DMS79 (cell line): Measurements from ENCODE around the gene SLC2A11.
"Not testable (repeated sequence)": the region's sequence is repeated elsewhere in the genome, so short reads cannot be mapped to it uniquely, and the experiment has no call there.

Experiments used
- DNase-seq: peaks from one replicate; lab custom pipeline; 2025; lab: John Stamatoyannopoulos, UW

SLC2A11 gene

DNA sequence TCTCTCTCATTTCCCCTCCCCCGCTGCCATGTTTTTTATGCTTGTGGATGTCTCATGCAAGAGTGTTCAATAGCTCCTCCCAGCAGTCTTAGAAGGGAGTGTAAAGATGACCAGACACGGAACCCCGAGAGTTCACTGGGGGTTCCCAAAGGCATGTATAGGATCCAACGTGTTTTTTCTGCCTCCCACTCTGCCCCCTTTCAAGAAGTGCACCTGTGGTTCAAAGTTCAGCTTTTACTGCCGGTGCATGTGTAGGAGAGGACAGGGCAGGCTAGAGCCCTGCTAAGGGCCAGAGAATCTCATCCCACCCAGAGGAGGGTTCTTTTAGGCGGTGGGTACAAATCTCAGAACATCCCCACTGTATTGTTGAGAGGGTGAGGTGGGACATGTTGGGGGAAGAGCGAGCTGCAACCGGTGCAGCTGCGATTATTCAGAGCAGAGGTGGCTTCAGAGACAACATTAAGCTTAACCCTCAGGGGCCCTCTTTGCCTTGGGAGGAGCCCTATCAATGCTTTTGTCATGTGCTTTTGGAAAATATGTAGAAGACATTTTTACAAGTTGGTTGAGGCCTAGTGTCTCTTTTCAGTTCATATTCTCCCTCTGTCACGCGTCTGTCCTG lies 51.0 kb downstream of the SLC2A11 start:
- no peak for DNase-seq

DNA sequence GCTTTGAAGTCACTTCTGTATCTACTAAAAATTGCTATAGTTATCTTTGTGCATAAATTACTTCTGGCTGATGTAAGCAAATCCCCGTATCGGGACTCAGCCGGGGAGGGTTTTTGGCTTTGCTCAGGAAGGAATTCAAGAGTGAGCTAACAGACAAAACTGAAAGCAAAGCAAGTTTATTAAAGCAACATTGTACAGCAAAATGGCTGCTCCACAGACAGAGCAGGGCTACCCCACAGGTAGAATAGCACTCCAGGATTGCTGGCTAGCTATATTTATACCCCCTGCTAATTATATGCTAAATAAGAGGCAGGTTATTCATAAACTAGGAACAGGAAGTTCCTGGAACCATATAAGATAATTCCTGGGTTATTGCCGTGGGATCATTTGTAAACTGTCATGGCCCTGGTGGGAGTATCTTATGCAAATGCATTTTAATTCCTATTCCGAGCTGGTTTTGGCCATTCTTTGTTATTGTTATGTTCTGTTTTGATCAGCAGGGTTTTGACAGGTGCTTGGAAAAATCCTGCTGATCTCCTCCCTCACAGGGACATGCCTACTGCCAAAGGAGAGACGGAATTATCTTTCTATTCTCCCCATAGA lies 51.7 kb downstream of the SLC2A11 start:
- no peak for DNase-seq

DNA sequence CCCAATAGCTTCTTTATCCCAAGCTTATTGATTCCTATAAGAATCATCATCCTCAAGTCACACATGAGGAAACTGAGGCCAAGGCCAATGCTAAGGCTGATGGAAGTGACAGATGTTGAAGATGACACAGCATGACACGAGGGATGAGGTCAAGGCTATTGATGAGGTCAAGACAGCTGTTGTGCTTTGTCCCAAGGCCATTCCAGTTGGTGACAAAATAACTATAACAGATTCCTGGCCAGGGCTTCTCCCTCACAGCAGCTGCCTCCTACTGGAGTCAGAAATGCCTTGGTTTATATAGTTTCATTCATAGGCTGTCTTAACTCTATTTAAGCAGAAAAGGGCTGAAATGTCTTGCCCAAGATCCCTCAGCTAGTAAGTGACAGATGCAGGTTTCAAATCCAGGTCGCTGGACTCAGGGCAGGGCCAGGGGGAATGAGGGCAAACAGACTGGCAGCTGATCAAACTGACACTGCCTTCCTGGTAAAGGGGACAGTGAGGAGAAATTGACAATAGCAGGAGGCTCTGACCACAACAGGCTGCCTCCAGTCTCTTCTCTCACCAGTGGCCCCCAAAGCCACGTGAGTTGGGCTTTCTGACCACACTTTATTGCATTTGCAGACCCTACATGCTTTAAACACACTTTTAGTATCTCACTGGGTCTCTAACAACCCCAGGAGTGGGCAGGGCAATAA lies 53.0 kb downstream of the SLC2A11 start:
- DNase-seq, result no peak

- no peak for DNase-seq
Observed at GRCh38 chr22:23911318-23911980, 53.8 kb downstream of the SLC2A11 start.

- no peak for DNase-seq
Observed at GRCh38 chr22:23912293-23912903, 54.7 kb downstream of the SLC2A11 start.

DNA sequence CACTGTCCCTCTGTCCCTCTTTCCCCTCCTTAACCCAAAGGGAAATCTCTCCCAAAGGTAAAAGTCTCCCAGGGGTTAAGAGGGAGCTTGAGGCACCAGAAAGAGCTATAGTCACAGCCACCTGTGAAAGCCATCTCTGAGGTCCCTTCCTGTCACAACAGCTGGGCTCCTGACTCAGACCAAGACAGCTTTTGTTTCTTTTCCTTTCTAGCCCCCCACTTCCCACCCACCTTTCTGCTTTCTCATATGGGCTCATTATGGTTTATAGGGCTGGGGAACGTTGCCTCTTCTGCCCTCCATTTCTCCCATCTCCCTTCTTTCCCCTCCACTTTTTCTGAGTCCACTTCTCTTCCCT lies 55.6 kb downstream of the SLC2A11 start:
- DNase-seq, result no peak

GRCh38 chr22:23913661-23914353 lies 56.1 kb downstream of the SLC2A11 start:
- peak; percentile 94 for DNase-seq

DNA sequence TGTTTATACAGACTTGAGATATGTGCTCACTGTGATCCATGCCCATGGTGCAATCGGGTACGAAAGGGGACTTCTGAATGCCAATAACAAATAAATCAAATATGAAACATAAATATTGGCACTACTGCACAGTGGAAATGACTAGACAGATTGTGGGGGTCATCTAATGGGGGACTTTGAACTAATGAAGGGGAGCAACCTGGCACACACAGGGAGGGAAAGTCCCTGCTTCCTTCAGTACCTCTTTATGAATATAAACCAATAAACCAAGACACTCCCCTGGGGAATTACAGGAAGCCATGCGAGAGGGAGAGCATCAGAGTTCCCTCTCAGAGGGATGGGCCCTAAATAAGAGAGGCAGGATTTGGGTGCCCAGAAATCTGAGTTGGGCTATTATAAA lies 57.6 kb downstream of the SLC2A11 start:
- DNase-seq, result no peak

GRCh38 chr22:23920267-23920611 lies 62.6 kb downstream of the SLC2A11 start:
- DNase-seq, result not testable (repeated sequence)

DNA sequence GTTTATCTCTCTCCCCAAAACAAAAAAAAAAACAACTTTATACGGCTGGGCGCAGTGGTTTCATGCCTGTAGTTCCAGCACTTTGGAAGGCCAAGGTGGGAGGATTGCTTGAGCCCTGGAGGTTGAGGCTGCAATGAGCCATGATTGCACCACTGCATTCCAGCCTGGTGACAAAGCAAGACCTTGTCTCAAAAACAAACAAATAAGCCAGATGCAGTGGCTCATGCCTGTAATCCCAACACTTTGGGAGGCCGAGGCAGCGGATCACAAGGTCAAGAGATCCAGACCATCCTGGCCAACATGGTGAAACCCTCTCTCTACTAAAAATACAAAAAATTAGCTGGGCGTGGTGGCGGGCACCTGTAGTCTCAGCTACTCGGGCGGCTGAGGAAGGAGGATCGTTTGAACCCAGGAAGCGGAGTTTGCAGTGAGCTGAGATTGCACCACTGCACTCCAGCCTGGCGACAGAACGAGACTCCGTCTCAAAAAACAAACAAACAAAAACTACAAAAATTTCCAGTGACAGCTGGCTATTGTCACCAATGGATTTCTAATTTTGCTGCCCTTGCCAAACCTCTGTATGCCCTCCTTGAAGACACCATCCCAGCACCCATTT lies 64.0 kb downstream of the SLC2A11 start:
- not testable (repeated sequence) for DNase-seq

GRCh38 chr22:23922921-23923320 lies 65.2 kb downstream of the SLC2A11 start:
- DNase-seq, result no peak

DNA sequence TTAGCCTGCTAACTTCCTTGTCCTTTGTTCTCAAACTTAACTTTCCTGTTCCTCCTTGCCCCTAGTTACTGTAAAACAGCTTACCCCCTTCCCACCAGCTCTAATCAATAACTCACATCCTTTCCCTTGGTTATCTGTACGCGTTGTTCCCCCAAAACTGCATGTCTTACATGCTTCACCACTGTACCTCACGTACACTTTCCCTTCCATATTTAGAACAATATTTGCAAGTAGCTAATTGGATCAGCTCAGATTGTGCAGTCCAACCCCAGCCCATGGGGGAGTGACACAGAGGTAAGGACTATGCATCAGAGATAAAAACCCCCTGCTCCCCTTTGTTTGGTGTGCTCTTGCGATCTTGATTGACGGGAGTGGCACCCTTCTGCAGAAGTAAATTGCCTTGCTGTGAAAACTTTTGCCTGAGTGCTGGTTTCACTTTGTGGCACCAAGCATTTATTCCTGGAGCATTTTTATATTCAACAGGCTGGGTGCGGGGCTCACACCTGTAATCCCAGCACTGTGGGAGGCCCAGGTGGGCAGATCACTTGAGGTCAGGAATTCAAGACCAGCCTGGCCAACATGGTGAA lies 67.4 kb downstream of the SLC2A11 start:
- no peak for DNase-seq

DNA sequence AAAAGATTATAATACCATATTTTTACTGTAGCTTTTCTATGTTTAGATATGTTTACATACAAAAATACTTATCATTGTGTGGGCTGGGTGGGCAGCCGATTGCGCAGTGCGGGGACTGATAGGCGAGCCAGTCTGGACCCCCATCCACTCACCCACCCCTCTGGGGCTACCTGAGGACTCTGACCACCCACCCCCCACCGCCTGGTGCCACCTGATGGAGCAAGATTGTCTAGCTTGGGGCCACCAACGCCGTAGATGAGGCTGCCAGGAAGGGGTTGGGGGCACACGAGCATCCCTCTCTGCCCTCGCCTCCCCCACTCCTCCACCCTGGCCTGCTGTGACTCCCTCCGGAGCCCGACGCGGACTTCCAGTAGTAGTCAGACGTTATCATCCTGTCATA lies 68.9 kb downstream of the SLC2A11 start:
- no peak for DNase-seq
